Measurements from ENCODE around the gene DNHD1. TPM values are rescaled to one million over a fixed set of nuclear protein-coding genes. Genes with fewer than 3 reads are reported as not detected.
A peak's percentile ranks its signal among the peaks of the same experiment; 100 is the strongest.

Gene DNHD1
- total RNA-seq, 1 donor: 8.2 TPM

- DNase-seq (ENCODE audit: low read depth): no peak
- TF ChIP-seq CTCF (IDR thresholded peaks at IDR 0.05; ENCODE audit: insufficient read depth, low read length): no peak
- no peak overlapping the region for H3K4me3 ChIP-seq (ENCODE audit: low read depth, low read length)
These were observed 10.8 kb upstream of the DNHD1 start for GRCh38 chr11:6486256-6486655.

- no peak for DNase-seq (ENCODE audit: low read depth)
- H3K4me3 ChIP-seq (ENCODE audit: low read depth, low read length): no peak overlapping the region
- TF ChIP-seq CTCF (IDR thresholded peaks at IDR 0.05; ENCODE audit: insufficient read depth, low read length): no peak
These were observed 10.1 kb upstream of the DNHD1 start for GRCh38 chr11:6486938-6487337.

- H3K4me3 ChIP-seq (ENCODE audit: low read depth, low read length): no peak overlapping the region
- no peak for TF ChIP-seq CTCF (IDR thresholded peaks at IDR 0.05; ENCODE audit: insufficient read depth, low read length)
- no peak for DNase-seq (ENCODE audit: low read depth)
These were observed 8.7 kb upstream of the DNHD1 start for GRCh38 chr11:6488342-6488741.

GRCh38 chr11:6488821-6489220, 8.3 kb upstream of the DNHD1 start:
- no peak overlapping the region for H3K4me3 ChIP-seq (ENCODE audit: low read depth, low read length)
- DNase-seq (ENCODE audit: low read depth): no peak
- no peak for TF ChIP-seq CTCF (IDR thresholded peaks at IDR 0.05; ENCODE audit: insufficient read depth, low read length)

GRCh38 chr11:6489306-6489705, 7.8 kb upstream of the DNHD1 start:
- TF ChIP-seq CTCF (IDR thresholded peaks at IDR 0.05; ENCODE audit: insufficient read depth, low read length): no peak
- H3K4me3 ChIP-seq (ENCODE audit: low read depth, low read length): no peak overlapping the region
- DNase-seq (ENCODE audit: low read depth): no peak

- peak; percentile 91 for DNase-seq (ENCODE audit: low read depth)
- H3K4me3 ChIP-seq (ENCODE audit: low read depth, low read length): no peak overlapping the region
- no peak for TF ChIP-seq CTCF (IDR thresholded peaks at IDR 0.05; ENCODE audit: insufficient read depth, low read length)
These were observed 1.0 kb downstream of the DNHD1 start for GRCh38 chr11:6498121-6498520.

- DNase-seq (ENCODE audit: low read depth): no peak
- TF ChIP-seq CTCF (IDR thresholded peaks at IDR 0.05; ENCODE audit: insufficient read depth, low read length): no peak
- H3K4me3 ChIP-seq (ENCODE audit: low read depth, low read length): no peak overlapping the region
These were observed 1.5 kb downstream of the DNHD1 start for GRCh38 chr11:6498544-6498943.

Data from fibroblast of the aortic adventitia (primary cell).